Activated naive CD8-positive, alpha-beta T cell treated with anti-CD3 and anti-CD28 coated beads, Interleukin-2, amount 50 U/mL, for 16 hours (primary cell): ENCODE data around the gene PTPRG.

Experiments
- DNase-seq: peaks from one replicate; pipeline ENCODE4 v3.0.0-alpha.2; 2020; ENCODE audit warnings: low read depth, low spot score

The PTPRG gene

GRCh38 chr3:61926923-61927322 lies 365.6 kb downstream of the PTPRG start:
- DNase-seq = no peak

- no peak for DNase-seq
Observed at GRCh38 chr3:61927332-61927731, 366.0 kb downstream of the PTPRG start.

GRCh38 chr3:61928039-61928438 lies 366.7 kb downstream of the PTPRG start:
- no peak for DNase-seq

GRCh38 chr3:61928776-61929314 lies 367.5 kb downstream of the PTPRG start:
- DNase-seq = no peak

GRCh38 chr3:61929617-61930016 lies 368.2 kb downstream of the PTPRG start:
- no peak for DNase-seq

GRCh38 chr3:61932499-61932898 lies 371.1 kb downstream of the PTPRG start:
- DNase-seq = no peak

GRCh38 chr3:61933798-61934504 lies 372.6 kb downstream of the PTPRG start:
- DNase-seq = no peak

GRCh38 chr3:61934505-61934871 lies 373.1 kb downstream of the PTPRG start:
- no peak for DNase-seq

- DNase-seq = no peak
Observed at GRCh38 chr3:61935814-61936213, 374.4 kb downstream of the PTPRG start.

GRCh38 chr3:61936344-61936937 lies 375.1 kb downstream of the PTPRG start:
- no peak for DNase-seq

- no peak for DNase-seq
Observed at GRCh38 chr3:61937477-61937876, 376.1 kb downstream of the PTPRG start.

GRCh38 chr3:61938878-61939549 lies 377.6 kb downstream of the PTPRG start:
- no peak for DNase-seq

- DNase-seq = no peak
Observed at GRCh38 chr3:61940236-61940635, 378.9 kb downstream of the PTPRG start.

- DNase-seq = no peak
Observed at GRCh38 chr3:61943975-61944374, 382.6 kb downstream of the PTPRG start.

- no peak for DNase-seq
Observed at GRCh38 chr3:61944726-61945125, 383.4 kb downstream of the PTPRG start.

GRCh38 chr3:61945657-61946056 lies 384.3 kb downstream of the PTPRG start:
- no peak for DNase-seq

- no peak for DNase-seq
Observed at GRCh38 chr3:61946570-61947324, 385.4 kb downstream of the PTPRG start.

- DNase-seq = no peak
Observed at GRCh38 chr3:61947456-61947855, 386.1 kb downstream of the PTPRG start.

GRCh38 chr3:61948699-61949305 lies 387.4 kb downstream of the PTPRG start:
- no peak for DNase-seq

- DNase-seq = no peak
Observed at GRCh38 chr3:61954097-61954540, 392.7 kb downstream of the PTPRG start.

- no peak for DNase-seq
Observed at GRCh38 chr3:61955483-61955882, 394.1 kb downstream of the PTPRG start.

GRCh38 chr3:61956236-61956635 lies 394.9 kb downstream of the PTPRG start:
- DNase-seq = no peak
